OCI-LY7 (cell line): ENCODE results near the gene CXCL1.

Experiments
- CTCF ChIP-seq: fragments of 200-600 bp; sonication (generic); conservative IDR thresholded peaks from 2 replicates; pipeline ENCODE4 v1.5.1; 2014; ENCODE audit warnings: mild to moderate bottlenecking, antibody characterized with exemption, low read length, moderate library complexity, mixed read lengths
- EZH2phosphoT487 ChIP-seq: fragments of 200-600 bp; sonication (generic); IDR thresholded peaks from 2 replicates; pipeline ENCODE4 v1.6.1; 2018; ENCODE audit warnings: low read depth, borderline replicate concordance, mild to moderate bottlenecking, mixed run types, antibody characterized with exemption, low read length, moderate library complexity, mixed read lengths

DNA sequence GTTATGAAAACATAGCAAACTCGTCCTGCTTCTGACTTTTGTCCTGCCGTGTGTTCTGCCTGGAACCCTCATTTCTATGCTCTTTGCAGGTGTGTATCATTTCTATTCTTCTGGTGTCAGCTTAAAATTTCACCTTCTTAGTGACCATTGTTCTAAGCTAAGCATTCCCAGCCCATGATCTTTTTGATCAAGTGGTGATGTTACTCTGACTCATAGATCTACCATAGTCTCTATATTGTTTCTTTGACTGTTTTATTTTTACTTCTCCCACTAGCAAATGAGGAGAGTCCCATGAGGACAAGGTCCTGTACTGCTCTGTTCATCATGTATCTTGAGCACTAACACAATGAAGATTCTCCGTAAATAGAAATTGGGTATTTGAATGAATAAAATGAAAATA, 46.8 kb upstream of the CXCL1 start:
- TF ChIP-seq CTCF (no peak), EZH2phosphoT487 (no peak)
